MCF 10A (cell line): ENCODE data around the gene SYCE3. TPM values are rescaled to one million over a fixed set of nuclear protein-coding genes. Genes with fewer than 3 reads are reported as not detected.

Source experiments
- BruUV-seq: library from RNA; stranded (reverse); fragments of 400-500 nt; replicated peaks from 2 replicates; lab custom pipeline; 2021; lab: Mats Ljungman, UMichigan
- CTCF ChIA-PET: fragments of 300-600 bp; sonication (Branson Sonifier 250); formaldehyde crosslinking; extraction: SDS; loops from one replicate; lab custom pipeline; 2021; ENCODE audit warnings: antibody characterized with exemption, inconsistent platforms; lab: Yijun Ruan, JAX
- POLR2A ChIA-PET: fragments of 300-600, 350-650 bp; sonication (Branson Sonifier 250); formaldehyde crosslinking; extraction: SDS; loops from one replicate; lab custom pipeline; 2020; ENCODE audit warnings: antibody characterized with exemption, inconsistent platforms; lab: Yijun Ruan, JAX
- DNase-seq: peaks from one replicate; pipeline ENCODE4 v3.0.0-alpha.2; 2018; ENCODE audit not compliant: unreplicated experiment
- H3K27ac Mint-ChIP-seq: one replicate; pipeline ENCODE4 v1.8.0; 2022; ENCODE audit warnings: mild to moderate bottlenecking, low read depth, mixed read lengths; ENCODE audit not compliant: unreplicated experiment
- H3K27me3 Mint-ChIP-seq: one replicate; pipeline ENCODE4 v1.8.0; 2022; ENCODE audit warnings: mixed read lengths; ENCODE audit not compliant: insufficient read depth, unreplicated experiment
- H3K36me3 Mint-ChIP-seq: one replicate; pipeline ENCODE4 v1.8.0; 2022; ENCODE audit warnings: mild to moderate bottlenecking, moderate library complexity, mixed read lengths; ENCODE audit not compliant: insufficient read depth, unreplicated experiment
- H3K4me1 Mint-ChIP-seq: one replicate; pipeline ENCODE4 v1.8.0; 2022; ENCODE audit warnings: mixed read lengths; ENCODE audit not compliant: insufficient read depth, unreplicated experiment
- H3K4me3 Mint-ChIP-seq: one replicate; pipeline ENCODE4 v1.8.0; 2022; ENCODE audit warnings: mild to moderate bottlenecking, moderate library complexity, mixed read lengths; ENCODE audit not compliant: unreplicated experiment
- H3K9me3 Mint-ChIP-seq: one replicate; pipeline ENCODE4 v1.8.0; 2022; ENCODE audit warnings: mixed read lengths; ENCODE audit not compliant: unreplicated experiment
- intact Hi-C: fragments of 100-400 bp; cut with micrococcal nuclease; formaldehyde crosslinking; loops from 2 replicates; pipeline ENCODE4 v1.14.1; 2022
- total RNA-seq: library from RNA; stranded (reverse); gene quantifications from 2 replicates; pipeline ENCODE4 v1.2.3, GENCODE V29; 2022
- TF ChIP-seq, protein P1 (sequence below): fragments of 200-600 bp; IDR thresholded peaks from one replicate; pipeline ENCODE4 v1.8.0; 2022; ENCODE audit warnings: antibody characterized with exemption, mild to moderate bottlenecking; ENCODE audit not compliant: unreplicated experiment

SYCE3 gene
- total RNA-seq, 1 experiment from 2014 or later: 0.82 TPM

DNA sequence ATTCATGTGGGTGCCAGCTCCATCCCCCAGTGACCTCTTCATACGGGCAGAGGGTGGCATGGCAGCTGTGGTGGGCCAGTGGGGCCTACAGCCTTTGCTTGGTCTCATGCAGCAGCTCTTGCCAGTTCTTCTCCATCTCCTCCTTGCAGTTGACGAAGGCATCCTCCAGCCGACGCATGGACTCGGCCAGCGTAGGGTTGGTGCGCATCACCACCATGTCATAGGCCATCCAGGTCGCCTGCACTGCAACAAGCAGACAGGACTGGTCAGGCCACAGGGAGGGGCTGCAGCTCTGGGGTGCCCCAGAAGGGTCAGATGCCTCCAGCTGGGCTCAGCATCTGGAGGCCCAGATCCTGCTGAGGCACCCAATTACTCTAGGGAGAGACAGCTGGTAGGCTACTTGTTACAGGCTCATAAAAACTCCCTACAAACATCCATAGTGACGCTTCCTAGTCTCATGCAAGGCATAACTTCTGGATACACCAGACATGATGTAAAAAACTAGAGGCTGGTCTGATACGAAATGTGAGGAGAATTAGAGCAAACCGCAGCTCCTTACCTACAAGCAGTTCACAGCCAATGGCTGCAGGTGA, 11.5 kb downstream of the SYCE3 start:
- no peaks in the 10 kb centered on the region for H3K36me3 Mint-ChIP-seq
- ChIA-PET CTCF (interaction anchor here (0.6 to 2.4 kb wide), 3 partner anchors 12 to 95 kb away, joined by 3 to 14 read pairs (median 5); partner anchors contain the start of gene SYCE3), POLR2A (interaction anchor here (1.0 to 1.3 kb wide), 2 partner anchors 9 to 26 kb away, joined by 3 read pairs; partner anchors contain the start of gene SCO2)
- no TSS peak for BruUV-seq
- H3K4me1 Mint-ChIP-seq: no peaks in the 10 kb centered on the region
- H3K4me3 Mint-ChIP-seq: no peak overlapping the region
- no peak for DNase-seq
- H3K27me3 Mint-ChIP-seq: no peaks in the 10 kb centered on the region
- TF ChIP-seq, protein P1, sequence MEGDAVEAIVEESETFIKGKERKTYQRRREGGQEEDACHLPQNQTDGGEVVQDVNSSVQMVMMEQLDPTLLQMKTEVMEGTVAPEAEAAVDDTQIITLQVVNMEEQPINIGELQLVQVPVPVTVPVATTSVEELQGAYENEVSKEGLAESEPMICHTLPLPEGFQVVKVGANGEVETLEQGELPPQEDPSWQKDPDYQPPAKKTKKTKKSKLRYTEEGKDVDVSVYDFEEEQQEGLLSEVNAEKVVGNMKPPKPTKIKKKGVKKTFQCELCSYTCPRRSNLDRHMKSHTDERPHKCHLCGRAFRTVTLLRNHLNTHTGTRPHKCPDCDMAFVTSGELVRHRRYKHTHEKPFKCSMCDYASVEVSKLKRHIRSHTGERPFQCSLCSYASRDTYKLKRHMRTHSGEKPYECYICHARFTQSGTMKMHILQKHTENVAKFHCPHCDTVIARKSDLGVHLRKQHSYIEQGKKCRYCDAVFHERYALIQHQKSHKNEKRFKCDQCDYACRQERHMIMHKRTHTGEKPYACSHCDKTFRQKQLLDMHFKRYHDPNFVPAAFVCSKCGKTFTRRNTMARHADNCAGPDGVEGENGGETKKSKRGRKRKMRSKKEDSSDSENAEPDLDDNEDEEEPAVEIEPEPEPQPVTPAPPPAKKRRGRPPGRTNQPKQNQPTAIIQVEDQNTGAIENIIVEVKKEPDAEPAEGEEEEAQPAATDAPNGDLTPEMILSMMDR: no peak
- no peaks in the 10 kb centered on the region for H3K9me3 Mint-ChIP-seq
- intact Hi-C loops: no loop called here
- H3K27ac Mint-ChIP-seq: no peak overlapping the region

DNA sequence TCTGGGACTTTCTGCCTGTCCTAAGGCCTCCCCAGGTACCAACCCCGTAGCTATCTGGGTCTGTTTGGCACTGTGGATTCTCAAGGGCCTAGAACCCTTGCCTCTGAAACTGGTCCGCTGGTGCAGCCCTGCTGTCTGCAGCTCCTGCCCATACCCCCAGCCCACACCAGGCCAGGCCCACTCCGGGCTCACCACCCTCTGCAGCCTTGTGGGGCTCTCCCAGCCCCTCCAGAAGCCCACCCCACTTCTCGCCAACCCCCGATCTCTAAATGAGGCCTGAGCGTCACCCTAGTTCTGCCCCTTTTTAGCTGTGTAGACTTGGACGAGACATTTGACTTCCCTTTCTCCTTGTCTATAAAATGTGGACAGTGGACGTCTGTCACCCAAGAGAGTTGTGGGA, 12.3 kb downstream of the SYCE3 start:
- POLR2A ChIA-PET: interaction anchor here (0.6 to 1.3 kb wide), 4 partner anchors 9 to 470 kb away, joined by 3 to 5 read pairs (median 3); no protein-coding TSS in a partner anchor
- Mint-ChIP-seq H3K4me3 (no peak overlapping the region), H3K27ac (no peak overlapping the region), H3K4me1 (no peaks in the 10 kb centered on the region), H3K36me3 (no peaks in the 10 kb centered on the region), H3K27me3 (no peaks in the 10 kb centered on the region), H3K9me3 (no peaks in the 10 kb centered on the region)
- DNase-seq: no peak
- TF ChIP-seq, protein P1: no peak
- no TSS peak for BruUV-seq
- CTCF ChIA-PET: interaction anchor here (0.6 to 2.4 kb wide), 4 partner anchors 11 to 141 kb away, joined by 3 to 14 read pairs (median 5); partner anchors contain the start of gene SYCE3
- intact Hi-C loops: no loop called here

DNA sequence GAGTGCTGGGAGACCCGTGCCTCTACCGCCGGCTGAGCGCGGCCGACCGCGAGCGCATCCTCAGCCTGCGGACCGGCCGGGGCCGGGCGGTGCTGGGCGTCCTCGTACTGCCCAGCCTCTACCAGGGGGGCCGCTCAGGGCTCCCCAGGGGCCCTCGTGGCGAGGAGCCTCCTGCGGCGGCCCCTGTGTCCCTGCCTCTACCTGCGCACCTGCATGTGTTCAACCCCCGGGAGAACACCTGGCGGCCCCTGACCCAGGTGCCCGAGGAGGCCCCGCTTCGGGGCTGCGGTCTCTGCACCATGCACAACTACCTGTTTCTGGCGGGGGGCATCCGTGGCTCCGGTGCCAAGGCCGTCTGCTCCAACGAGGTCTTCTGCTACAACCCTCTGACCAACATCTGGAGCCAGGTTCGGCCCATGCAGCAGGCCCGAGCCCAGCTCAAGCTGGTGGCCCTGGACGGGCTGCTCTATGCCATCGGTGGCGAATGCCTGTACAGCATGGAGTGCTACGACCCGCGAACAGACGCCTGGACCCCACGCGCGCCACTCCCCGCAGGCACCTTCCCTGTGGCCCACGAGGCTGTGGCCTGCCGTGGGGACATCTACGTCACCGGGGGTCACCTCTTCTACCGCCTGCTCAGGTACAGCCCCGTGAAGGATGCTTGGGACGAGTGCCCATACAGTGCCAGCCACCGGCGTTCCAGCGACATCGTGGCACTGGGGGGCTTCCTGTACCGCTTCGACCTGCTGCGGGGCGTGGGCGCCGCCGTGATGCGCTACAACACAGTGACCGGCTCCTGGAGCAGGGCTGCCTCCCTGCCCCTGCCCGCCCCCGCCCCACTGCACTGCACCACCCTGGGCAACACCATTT, 13.6 kb downstream of the SYCE3 start:
- no peak for DNase-seq
- Mint-ChIP-seq H3K36me3 (no peaks in the 10 kb centered on the region), H3K9me3 (no peaks in the 10 kb centered on the region), H3K4me3 (no peak overlapping the region), H3K27me3 (no peaks in the 10 kb centered on the region), H3K27ac (no peak overlapping the region), H3K4me1 (peaks cover 7% of the 10 kb centered on the region)
- TF ChIP-seq, protein P1: no peak
- BruUV-seq: no TSS peak
- POLR2A ChIA-PET: interaction anchor here (0.8 to 1.0 kb wide), 2 partner anchors 11 to 15 kb away, joined by 3 to 5 read pairs; no protein-coding TSS in a partner anchor
- CTCF ChIA-PET: interaction anchor here (2.0 kb wide), 1 partner anchor 10 kb away, joined by 5 read pairs; no protein-coding TSS in a partner anchor
- intact Hi-C loops: no loop called here
